Osteoblast (primary cell): Measurements from ENCODE around the gene ASTN2. TPM values are rescaled to one million over a fixed set of nuclear protein-coding genes. Genes with fewer than 3 reads are reported as not detected.

ENCODE experiments used
- DNase-seq: peaks from one replicate; pipeline ENCODE4 v3.0.0; 2011; ENCODE audit warnings: low spot score, mixed read lengths; ENCODE audit not compliant: insufficient read length; ENCODE audit errors: missing footprints
- H2AFZ ChIP-seq: 2 replicates; pipeline ENCODE4 v1.6.0; 2011; ENCODE audit warnings: mild to moderate bottlenecking, low read length
- H3K27ac ChIP-seq: 2 replicates; pipeline ENCODE4 v1.5.1; 2011; ENCODE audit warnings: mild to moderate bottlenecking, low read depth, low read length, moderate library complexity
- H3K27me3 ChIP-seq: 2 replicates; pipeline ENCODE4 v1.6.0; 2012; ENCODE audit warnings: mild to moderate bottlenecking, control low read depth, inconsistent platforms, low read length, moderate library complexity; ENCODE audit not compliant: insufficient read depth
- H3K36me3 ChIP-seq: 2 replicates; pipeline ENCODE4 v1.5.1; 2011; ENCODE audit warnings: mild to moderate bottlenecking, low read length, control low read depth, moderate library complexity; ENCODE audit not compliant: insufficient read depth
- H3K4me1 ChIP-seq: 2 replicates; pipeline ENCODE4 v1.5.1; 2011; ENCODE audit warnings: mild to moderate bottlenecking, low read length, control low read depth, moderate library complexity; ENCODE audit not compliant: insufficient read depth
- H3K4me2 ChIP-seq: 2 replicates; pipeline ENCODE4 v1.6.0; 2011; ENCODE audit warnings: mild to moderate bottlenecking, low read length; ENCODE audit not compliant: insufficient read depth
- H3K4me3 ChIP-seq: fragments of 200-600 bp; sonication (generic); 3 replicates; pipeline ENCODE4 v1.5.1; 2012; ENCODE audit warnings: mild to moderate bottlenecking, low read length, inconsistent platforms; ENCODE audit not compliant: insufficient read depth
- H3K79me2 ChIP-seq: 2 replicates; pipeline ENCODE4 v1.6.0; 2012; ENCODE audit warnings: mild to moderate bottlenecking, low read length, control low read depth, inconsistent platforms; ENCODE audit not compliant: insufficient read depth
- H3K9me3 ChIP-seq: 2 replicates; pipeline ENCODE4 v1.5.1; 2011; ENCODE audit warnings: low read depth, low read length, control low read depth
- H4K20me1 ChIP-seq: 2 replicates; pipeline ENCODE4 v1.6.0; 2012; ENCODE audit warnings: mild to moderate bottlenecking, low read length, control low read depth; ENCODE audit not compliant: insufficient read depth
- CTCF ChIP-seq: IDR thresholded peaks from 2 replicates; pipeline ENCODE4 v1.5.1; 2011; ENCODE audit warnings: mild to moderate bottlenecking, low read depth, low read length, moderate library complexity; ENCODE audit errors: extremely low read depth
- total RNA-seq: library from RNA; depleted of rRNA; stranded (reverse); fragments of >200 nt; gene quantifications from 2 replicates; pipeline ENCODE4 v1.2.3, GENCODE V29; 2012

ASTN2 gene
- total RNA-seq, 1 donor = 4.7 TPM

- Histone ChIP-seq H3K9me3 (no peaks in the 10 kb centered on the region), H2AFZ (no peak overlapping the region), H3K4me1 (no peaks in the 10 kb centered on the region), H3K27ac (no peak overlapping the region), H3K4me3 (no peak overlapping the region), H3K4me2 (no peak overlapping the region), H4K20me1 (no peaks in the 10 kb centered on the region), H3K36me3 (no peaks in the 10 kb centered on the region), H3K27me3 (no peaks in the 10 kb centered on the region), H3K79me2 (no peaks in the 10 kb centered on the region)
- no peak for TF ChIP-seq CTCF
- peak; percentile 14 for DNase-seq
Observed at GRCh38 chr9:117374076-117374725, 40.7 kb downstream of the ASTN2 start.

GRCh38 chr9:117368684-117369230 is 46.1 kb downstream of the ASTN2 start:
- Histone ChIP-seq H3K36me3 (no peaks in the 10 kb centered on the region), H3K27ac (no peak overlapping the region), H3K4me3 (no peak overlapping the region), H3K4me1 (no peaks in the 10 kb centered on the region), H4K20me1 (no peaks in the 10 kb centered on the region), H2AFZ (no peak overlapping the region), H3K9me3 (no peaks in the 10 kb centered on the region), H3K79me2 (no peaks in the 10 kb centered on the region), H3K27me3 (no peaks in the 10 kb centered on the region), H3K4me2 (no peak overlapping the region)
- TF ChIP-seq CTCF = no peak
- DNase-seq = no peak

- TF ChIP-seq CTCF = no peak
- H3K36me3 ChIP-seq = no peaks in the 10 kb centered on the region
- H3K4me1 ChIP-seq = no peaks in the 10 kb centered on the region
- no peak overlapping the region for H3K4me2 ChIP-seq
- no peak overlapping the region for H2AFZ ChIP-seq
- DNase-seq = no peak
- no peaks in the 10 kb centered on the region for H3K79me2 ChIP-seq
- no peaks in the 10 kb centered on the region for H4K20me1 ChIP-seq
- no peaks in the 10 kb centered on the region for H3K9me3 ChIP-seq
- no peak overlapping the region for H3K27ac ChIP-seq
- no peaks in the 10 kb centered on the region for H3K27me3 ChIP-seq
- no peak overlapping the region for H3K4me3 ChIP-seq
Observed at GRCh38 chr9:117365438-117365837, 49.4 kb downstream of the ASTN2 start.

GRCh38 chr9:117363006-117363405 is 51.9 kb downstream of the ASTN2 start:
- no peak for TF ChIP-seq CTCF
- Histone ChIP-seq H3K9me3 (no peaks in the 10 kb centered on the region), H4K20me1 (no peaks in the 10 kb centered on the region), H2AFZ (no peak overlapping the region), H3K27ac (no peak overlapping the region), H3K27me3 (no peaks in the 10 kb centered on the region), H3K79me2 (no peaks in the 10 kb centered on the region), H3K4me1 (no peaks in the 10 kb centered on the region), H3K36me3 (no peaks in the 10 kb centered on the region), H3K4me3 (no peak overlapping the region), H3K4me2 (no peak overlapping the region)
- DNase-seq = no peak
